Panc1 (cell line): Measurements from ENCODE around the gene ACOXL. TPM values are rescaled to one million over a fixed set of nuclear protein-coding genes. Genes with fewer than 3 reads are reported as not detected.

Experiments
- ATAC-seq: fragments of 200-7000 bp; cut with Tn5 transposase; 2 replicates; pipeline ENCODE4 v1.9.1; 2020; ENCODE audit warnings: mild to moderate bottlenecking, moderate library complexity
- BruUV-seq: library from RNA; stranded (reverse); fragments of 400-500 nt; replicated peaks from 2 replicates; lab custom pipeline; 2021; lab: Mats Ljungman, UMichigan
- CTCF ChIA-PET: fragments of 300-600 bp; sonication (Branson Sonifier 250); formaldehyde crosslinking; loops from one replicate; lab custom pipeline; 2022; ENCODE audit warnings: antibody characterized with exemption; lab: Charles Lee
- POLR2A ChIA-PET: fragments of 300-600 bp; sonication (Branson Sonifier 250); formaldehyde crosslinking; loops from one replicate; lab custom pipeline; 2022; ENCODE audit warnings: antibody characterized with exemption; lab: Charles Lee
- DNase-seq: peaks from one replicate; pipeline ENCODE4 v3.0.0-alpha.2; 2010; ENCODE audit warnings: low read depth, low spot score
- H3K27ac ChIP-seq: 2 replicates; pipeline ENCODE4 v1.5.1; 2011; ENCODE audit warnings: mild to moderate bottlenecking, low read length, inconsistent platforms
- H3K27me3 ChIP-seq: fragments of 200-500 bp; sonication (Bioruptor generic); 2 replicates; pipeline ENCODE4 v1.6.0; 2014; ENCODE audit warnings: low read length, inconsistent platforms; ENCODE audit not compliant: control insufficient read depth, insufficient read depth
- H3K36me3 ChIP-seq: fragments of 200-500 bp; sonication (Bioruptor generic); 2 replicates; pipeline ENCODE4 v1.5.1; 2014; ENCODE audit warnings: inconsistent platforms, mild to moderate bottlenecking, low read length, moderate library complexity; ENCODE audit not compliant: control insufficient read depth, insufficient read depth
- H3K4me1 ChIP-seq: 2 replicates; pipeline ENCODE4 v1.5.1; 2011; ENCODE audit warnings: inconsistent platforms, mild to moderate bottlenecking, low read length, moderate library complexity; ENCODE audit not compliant: control insufficient read depth, insufficient read depth
- H3K4me3 ChIP-seq, 2 experiments: 2 replicates each; pipeline ENCODE4 v1.5.1; 2011 to 2012; ENCODE audit warnings: low read depth in 2 of 2, low read length in 2 of 2, mild to moderate bottlenecking in 2 of 2, inconsistent platforms in 1 of 2, moderate library complexity in 1 of 2
- H3K9me3 ChIP-seq: fragments of 200-500 bp; sonication (Bioruptor generic); 2 replicates; pipeline ENCODE4 v1.5.1; 2014; ENCODE audit warnings: low read depth, mild to moderate bottlenecking, inconsistent platforms, low read length, moderate library complexity; ENCODE audit not compliant: control insufficient read depth, insufficient read depth
- POLR2AphosphoS5 ChIP-seq: IDR thresholded peaks from 2 replicates; pipeline ENCODE4 v1.6.1; 2012; ENCODE audit warnings: mild to moderate bottlenecking, low read depth, low read length, moderate library complexity
- SIN3A ChIP-seq: IDR thresholded peaks from 2 replicates; pipeline ENCODE4 v1.6.1; 2012; ENCODE audit warnings: low read depth, mild to moderate bottlenecking, low read length, moderate library complexity, borderline replicate concordance; ENCODE audit not compliant: insufficient read depth
- TCF7L2 ChIP-seq: IDR thresholded peaks from 2 replicates; pipeline ENCODE4 v1.6.1; 2011; ENCODE audit warnings: mild to moderate bottlenecking, low read depth, low read length, inconsistent platforms
- in situ Hi-C: cut with HindIII; loops from 2 replicates; pipeline ENCODE4 v1.10.0; 2016; ENCODE audit warnings: low sequenced_read_pairs, low pct_unique_long_range_greater_than_20kb
- intact Hi-C: fragments of 100-400 bp; cut with micrococcal nuclease; formaldehyde crosslinking; loops from one replicate; pipeline ENCODE4 v1.10.0; 2022; ENCODE audit not compliant: unreplicated experiment
- total RNA-seq: library from RNA; stranded (reverse); gene quantifications from one replicate; pipeline ENCODE4 v1.2.1, GENCODE V29; 2021; ENCODE audit not compliant: unreplicated experiment
- TF ChIP-seq, protein P1 (sequence below), 2 experiments: IDR thresholded peaks; 2 replicates each; pipeline ENCODE4 v1.6.1; 2011 to 2012; ENCODE audit warnings: low read depth in 2 of 2, control low read depth in 1 of 2, low read length in 1 of 2, mild to moderate bottlenecking in 1 of 2, moderate library complexity in 1 of 2; ENCODE audit not compliant: insufficient read depth in 1 of 2
- TF ChIP-seq, protein P2 (sequence below): fragments of 450-650 bp; IDR thresholded peaks from 2 replicates; pipeline ENCODE4 v1.5.1; 2017; ENCODE audit warnings: mild to moderate bottlenecking

Gene ACOXL
- total RNA-seq, 1 experiment from 2014 or later = 4.9 TPM

DNA sequence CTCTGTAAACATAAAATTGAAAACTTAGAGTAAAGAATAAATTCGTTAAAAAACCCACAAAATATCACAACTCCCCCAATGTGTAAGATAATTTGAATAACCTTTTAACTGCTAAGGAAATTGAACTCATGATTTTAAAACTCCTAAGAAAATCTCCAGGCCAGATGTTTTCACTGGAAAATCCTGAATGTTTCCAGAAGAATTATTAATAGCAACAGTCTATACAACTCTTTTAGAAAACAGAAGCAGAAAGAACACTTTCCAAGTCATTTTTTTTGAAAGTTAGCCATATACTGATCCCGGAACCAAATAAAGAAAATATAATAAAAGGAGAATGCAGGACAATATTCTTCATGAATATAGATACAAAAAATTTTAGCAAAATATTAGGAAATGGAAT, 165.6 kb downstream of the ACOXL start:
- no TSS peak for BruUV-seq
- no peak for TF ChIP-seq POLR2AphosphoS5
- no peak for TF ChIP-seq TCF7L2
- TF ChIP-seq, protein P1, sequence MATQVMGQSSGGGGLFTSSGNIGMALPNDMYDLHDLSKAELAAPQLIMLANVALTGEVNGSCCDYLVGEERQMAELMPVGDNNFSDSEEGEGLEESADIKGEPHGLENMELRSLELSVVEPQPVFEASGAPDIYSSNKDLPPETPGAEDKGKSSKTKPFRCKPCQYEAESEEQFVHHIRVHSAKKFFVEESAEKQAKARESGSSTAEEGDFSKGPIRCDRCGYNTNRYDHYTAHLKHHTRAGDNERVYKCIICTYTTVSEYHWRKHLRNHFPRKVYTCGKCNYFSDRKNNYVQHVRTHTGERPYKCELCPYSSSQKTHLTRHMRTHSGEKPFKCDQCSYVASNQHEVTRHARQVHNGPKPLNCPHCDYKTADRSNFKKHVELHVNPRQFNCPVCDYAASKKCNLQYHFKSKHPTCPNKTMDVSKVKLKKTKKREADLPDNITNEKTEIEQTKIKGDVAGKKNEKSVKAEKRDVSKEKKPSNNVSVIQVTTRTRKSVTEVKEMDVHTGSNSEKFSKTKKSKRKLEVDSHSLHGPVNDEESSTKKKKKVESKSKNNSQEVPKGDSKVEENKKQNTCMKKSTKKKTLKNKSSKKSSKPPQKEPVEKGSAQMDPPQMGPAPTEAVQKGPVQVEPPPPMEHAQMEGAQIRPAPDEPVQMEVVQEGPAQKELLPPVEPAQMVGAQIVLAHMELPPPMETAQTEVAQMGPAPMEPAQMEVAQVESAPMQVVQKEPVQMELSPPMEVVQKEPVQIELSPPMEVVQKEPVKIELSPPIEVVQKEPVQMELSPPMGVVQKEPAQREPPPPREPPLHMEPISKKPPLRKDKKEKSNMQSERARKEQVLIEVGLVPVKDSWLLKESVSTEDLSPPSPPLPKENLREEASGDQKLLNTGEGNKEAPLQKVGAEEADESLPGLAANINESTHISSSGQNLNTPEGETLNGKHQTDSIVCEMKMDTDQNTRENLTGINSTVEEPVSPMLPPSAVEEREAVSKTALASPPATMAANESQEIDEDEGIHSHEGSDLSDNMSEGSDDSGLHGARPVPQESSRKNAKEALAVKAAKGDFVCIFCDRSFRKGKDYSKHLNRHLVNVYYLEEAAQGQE (IDR thresholded peaks at IDR 0.05; ENCODE audit: insufficient read depth in 1 of 2, low read depth in 2 of 2, low read length in 1 of 2) = no peak
- TF ChIP-seq, protein P2, sequence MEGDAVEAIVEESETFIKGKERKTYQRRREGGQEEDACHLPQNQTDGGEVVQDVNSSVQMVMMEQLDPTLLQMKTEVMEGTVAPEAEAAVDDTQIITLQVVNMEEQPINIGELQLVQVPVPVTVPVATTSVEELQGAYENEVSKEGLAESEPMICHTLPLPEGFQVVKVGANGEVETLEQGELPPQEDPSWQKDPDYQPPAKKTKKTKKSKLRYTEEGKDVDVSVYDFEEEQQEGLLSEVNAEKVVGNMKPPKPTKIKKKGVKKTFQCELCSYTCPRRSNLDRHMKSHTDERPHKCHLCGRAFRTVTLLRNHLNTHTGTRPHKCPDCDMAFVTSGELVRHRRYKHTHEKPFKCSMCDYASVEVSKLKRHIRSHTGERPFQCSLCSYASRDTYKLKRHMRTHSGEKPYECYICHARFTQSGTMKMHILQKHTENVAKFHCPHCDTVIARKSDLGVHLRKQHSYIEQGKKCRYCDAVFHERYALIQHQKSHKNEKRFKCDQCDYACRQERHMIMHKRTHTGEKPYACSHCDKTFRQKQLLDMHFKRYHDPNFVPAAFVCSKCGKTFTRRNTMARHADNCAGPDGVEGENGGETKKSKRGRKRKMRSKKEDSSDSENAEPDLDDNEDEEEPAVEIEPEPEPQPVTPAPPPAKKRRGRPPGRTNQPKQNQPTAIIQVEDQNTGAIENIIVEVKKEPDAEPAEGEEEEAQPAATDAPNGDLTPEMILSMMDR = no peak
- TF ChIP-seq SIN3A = no peak
- in situ Hi-C loops = no loop called here
- H3K4me1 ChIP-seq = no peaks in the 10 kb centered on the region
- intact Hi-C loops = no loop called here
- ATAC-seq (no peak), DNase-seq (no peak)
- no peaks in the 10 kb centered on the region; the same call in 1 of the 2 replicates for H3K27me3 ChIP-seq
- CTCF ChIA-PET = no interaction called here
- peaks cover 9% of the 10 kb centered on the region; the same call in 1 of the 2 replicates for H3K9me3 ChIP-seq
- POLR2A ChIA-PET = no interaction called here
- no peak overlapping the region for H3K27ac ChIP-seq
- H3K4me3 ChIP-seq = no peak overlapping the region
- H3K36me3 ChIP-seq = no peaks in the 10 kb centered on the region

DNA sequence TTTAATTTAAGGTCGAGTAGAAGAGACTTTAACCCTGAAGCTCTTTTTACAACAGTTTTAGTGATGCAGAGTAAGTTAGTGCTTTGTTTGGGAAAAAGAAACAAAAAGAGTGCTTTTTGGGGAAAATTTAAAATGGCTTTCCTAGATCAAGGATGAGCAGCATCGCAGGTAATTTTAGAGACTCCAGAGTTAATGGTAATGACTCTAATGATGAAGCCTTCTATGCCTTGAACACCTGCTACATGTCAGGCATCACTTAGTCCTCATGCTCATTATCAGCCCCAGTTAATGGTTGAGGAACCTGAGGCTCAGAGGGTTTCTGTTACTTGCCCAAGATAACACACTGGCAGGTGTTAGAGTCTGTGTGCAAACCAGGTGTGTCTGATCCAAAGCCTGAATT, 167.8 kb downstream of the ACOXL start:
- intact Hi-C loops = no loop called here
- H3K36me3 ChIP-seq = no peaks in the 10 kb centered on the region
- H3K4me1 ChIP-seq = no peaks in the 10 kb centered on the region
- no peaks in the 10 kb centered on the region for H3K27me3 ChIP-seq
- TF ChIP-seq, protein P1 (IDR thresholded peaks at IDR 0.05; ENCODE audit: insufficient read depth in 1 of 2, low read depth in 2 of 2, low read length in 1 of 2) = no peak
- TF ChIP-seq, protein P2 = no peak
- TF ChIP-seq POLR2AphosphoS5 = no peak
- no peak for TF ChIP-seq SIN3A
- no peak for TF ChIP-seq TCF7L2
- H3K4me3 ChIP-seq = no peak overlapping the region
- H3K27ac ChIP-seq = no peak overlapping the region
- BruUV-seq = no TSS peak
- ChIA-PET POLR2A (no interaction called here), CTCF (no interaction called here)
- in situ Hi-C loops = no loop called here
- no peak for DNase-seq
- no peak for ATAC-seq
- H3K9me3 ChIP-seq = peaks cover 9% of the 10 kb centered on the region; the same call in 1 of the 2 replicates
